Bronchial epithelial cell (primary cell): Measurements from ENCODE around the gene PPARG. TPM values are rescaled to one million over a fixed set of nuclear protein-coding genes. Genes with fewer than 3 reads are reported as not detected.

Experiments
- DNase-seq: peaks from one replicate; pipeline ENCODE4 v3.0.0-alpha.2; 2010; ENCODE audit warnings: low read depth
- FAIRE-seq: peaks from 2 replicates; lab custom pipeline; 2011; peaks lifted over from hg19 to GRCh38; lab: Jason Lieb, UNC
- H3K27me3 ChIP-seq: 2 replicates; pipeline ENCODE4 v1.5.1; 2011; ENCODE audit warnings: low read length; ENCODE audit not compliant: control insufficient read depth, insufficient read depth
- H3K36me3 ChIP-seq: 2 replicates; pipeline ENCODE4 v1.5.1; 2011; ENCODE audit warnings: low read length; ENCODE audit not compliant: control insufficient read depth, insufficient read depth
- H3K4me3 ChIP-seq: 2 replicates; pipeline ENCODE4 v1.5.1; 2011; ENCODE audit warnings: mild to moderate bottlenecking, low read depth, low read length, control low read depth
- total RNA-seq: library from RNA; depleted of rRNA; stranded (reverse); fragments of >200 nt; gene quantifications from 2 replicates; pipeline ENCODE4 v1.2.1, GENCODE V29; 2014
- TF ChIP-seq, protein P1 (sequence below): IDR thresholded peaks from 2 replicates; pipeline ENCODE4 v1.5.1; 2011; ENCODE audit warnings: mild to moderate bottlenecking, moderate library complexity, low read length, control low read depth, inconsistent platforms; ENCODE audit not compliant: insufficient read depth, severe bottlenecking

Gene PPARG
- total RNA-seq, 1 donor from 2014 or later: 14.5 TPM

DNA sequence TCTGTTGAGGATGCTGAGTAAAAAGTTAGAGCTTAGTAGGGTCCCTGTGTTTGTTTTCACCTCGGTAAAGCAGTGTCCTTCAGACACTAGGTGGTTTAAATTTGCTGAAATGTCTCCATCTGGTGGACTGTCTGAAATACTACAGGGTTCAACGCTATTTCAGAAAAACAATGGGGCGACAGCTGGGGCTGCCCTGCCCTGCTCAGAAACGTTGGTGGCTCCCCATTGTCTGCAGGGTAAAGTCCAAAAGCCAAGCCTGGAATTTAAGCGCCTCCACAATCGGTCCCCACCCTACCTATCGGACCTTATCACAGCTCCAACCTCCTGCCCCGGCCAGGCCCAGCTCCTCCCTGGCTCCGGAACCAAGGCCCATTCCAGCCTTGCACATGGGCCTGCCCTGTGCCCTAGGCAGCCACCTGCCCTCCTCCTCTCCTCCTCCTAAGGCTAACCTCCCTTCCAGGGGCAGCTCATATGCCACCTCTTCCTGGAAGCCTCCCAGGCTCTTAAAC, 191.1 kb downstream of the PPARG start:
- FAIRE-seq: no peak
- no peaks in the 10 kb centered on the region for H3K27me3 ChIP-seq
- no peaks in the 10 kb centered on the region for H3K36me3 ChIP-seq
- TF ChIP-seq, protein P1, sequence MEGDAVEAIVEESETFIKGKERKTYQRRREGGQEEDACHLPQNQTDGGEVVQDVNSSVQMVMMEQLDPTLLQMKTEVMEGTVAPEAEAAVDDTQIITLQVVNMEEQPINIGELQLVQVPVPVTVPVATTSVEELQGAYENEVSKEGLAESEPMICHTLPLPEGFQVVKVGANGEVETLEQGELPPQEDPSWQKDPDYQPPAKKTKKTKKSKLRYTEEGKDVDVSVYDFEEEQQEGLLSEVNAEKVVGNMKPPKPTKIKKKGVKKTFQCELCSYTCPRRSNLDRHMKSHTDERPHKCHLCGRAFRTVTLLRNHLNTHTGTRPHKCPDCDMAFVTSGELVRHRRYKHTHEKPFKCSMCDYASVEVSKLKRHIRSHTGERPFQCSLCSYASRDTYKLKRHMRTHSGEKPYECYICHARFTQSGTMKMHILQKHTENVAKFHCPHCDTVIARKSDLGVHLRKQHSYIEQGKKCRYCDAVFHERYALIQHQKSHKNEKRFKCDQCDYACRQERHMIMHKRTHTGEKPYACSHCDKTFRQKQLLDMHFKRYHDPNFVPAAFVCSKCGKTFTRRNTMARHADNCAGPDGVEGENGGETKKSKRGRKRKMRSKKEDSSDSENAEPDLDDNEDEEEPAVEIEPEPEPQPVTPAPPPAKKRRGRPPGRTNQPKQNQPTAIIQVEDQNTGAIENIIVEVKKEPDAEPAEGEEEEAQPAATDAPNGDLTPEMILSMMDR: peak; percentile 66
- DNase-seq: peak; percentile 32
- H3K4me3 ChIP-seq: no peak overlapping the region

DNA sequence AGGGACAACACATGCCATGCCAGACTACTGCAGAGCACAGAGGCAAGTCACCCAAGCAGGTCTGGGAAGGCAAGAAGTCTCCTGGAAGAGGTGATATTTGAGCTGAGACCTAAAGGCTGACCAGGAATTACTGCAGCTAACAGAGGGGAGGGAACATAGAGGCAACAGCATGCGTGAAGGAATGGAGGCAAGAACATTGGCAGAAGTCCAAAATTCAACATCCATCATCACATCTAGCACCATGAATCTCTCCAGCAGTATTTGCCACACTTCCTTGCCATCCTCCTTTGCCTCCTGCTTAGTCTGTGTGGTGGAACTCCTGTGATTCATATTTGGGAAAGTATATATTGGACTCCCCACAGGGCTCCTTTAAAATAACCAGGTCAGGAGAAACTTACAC, 194.5 kb downstream of the PPARG start:
- Histone ChIP-seq H3K4me3 (no peak overlapping the region), H3K36me3 (peaks cover 2% of the 10 kb centered on the region), H3K27me3 (no peaks in the 10 kb centered on the region)
- peak; percentile 18 for DNase-seq
- TF ChIP-seq, protein P1: no peak
- FAIRE-seq: no peak

DNA sequence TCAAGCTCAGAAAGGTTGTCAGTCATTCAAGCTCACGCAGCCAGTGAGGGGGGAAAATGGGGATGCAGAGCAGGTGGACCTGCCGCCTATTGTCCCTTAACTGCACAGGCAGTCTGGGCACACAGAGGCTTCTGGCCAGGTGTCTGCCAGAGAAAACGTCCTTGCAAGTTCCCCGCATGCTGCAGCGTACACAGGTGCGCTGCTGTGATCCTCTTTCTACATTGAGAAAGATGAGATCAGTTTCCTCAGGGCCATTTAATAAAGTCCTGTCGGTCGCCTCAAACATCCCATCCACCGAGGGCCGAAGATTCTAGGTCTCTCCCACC, 195.0 kb downstream of the PPARG start:
- FAIRE-seq: no peak
- peak overlapping the region; percentile 72 for H3K4me3 ChIP-seq

More for the DNA sequence above, 195.0 kb downstream of the PPARG start:
- TF ChIP-seq, protein P1: no peak
- H3K36me3 ChIP-seq: peaks cover 2% of the 10 kb centered on the region
- H3K27me3 ChIP-seq: no peaks in the 10 kb centered on the region
- no peak for DNase-seq

Other genes starting within 250 kb of the PPARG start
- gene TIMP4, start 130.2 kb upstream of the PPARG start, total RNA-seq: 1.1 and 2.6 TPM in 2 replicates
- gene TSEN2, start 195.4 kb downstream of the PPARG start, total RNA-seq: 16.6 and 21.3 TPM in 2 replicates